ENCODE results near the gene CD74. TPM values are rescaled to one million over a fixed set of nuclear protein-coding genes. Genes with fewer than 3 reads are reported as not detected.

Gene CD74
- total and polyA plus RNA-seq, 10 of the 15 experiments (the other 5 are each of a cell fraction or from before 2014, with no cell fraction given) = 1,387 to 11,063 (median 3,922) TPM

DNA sequence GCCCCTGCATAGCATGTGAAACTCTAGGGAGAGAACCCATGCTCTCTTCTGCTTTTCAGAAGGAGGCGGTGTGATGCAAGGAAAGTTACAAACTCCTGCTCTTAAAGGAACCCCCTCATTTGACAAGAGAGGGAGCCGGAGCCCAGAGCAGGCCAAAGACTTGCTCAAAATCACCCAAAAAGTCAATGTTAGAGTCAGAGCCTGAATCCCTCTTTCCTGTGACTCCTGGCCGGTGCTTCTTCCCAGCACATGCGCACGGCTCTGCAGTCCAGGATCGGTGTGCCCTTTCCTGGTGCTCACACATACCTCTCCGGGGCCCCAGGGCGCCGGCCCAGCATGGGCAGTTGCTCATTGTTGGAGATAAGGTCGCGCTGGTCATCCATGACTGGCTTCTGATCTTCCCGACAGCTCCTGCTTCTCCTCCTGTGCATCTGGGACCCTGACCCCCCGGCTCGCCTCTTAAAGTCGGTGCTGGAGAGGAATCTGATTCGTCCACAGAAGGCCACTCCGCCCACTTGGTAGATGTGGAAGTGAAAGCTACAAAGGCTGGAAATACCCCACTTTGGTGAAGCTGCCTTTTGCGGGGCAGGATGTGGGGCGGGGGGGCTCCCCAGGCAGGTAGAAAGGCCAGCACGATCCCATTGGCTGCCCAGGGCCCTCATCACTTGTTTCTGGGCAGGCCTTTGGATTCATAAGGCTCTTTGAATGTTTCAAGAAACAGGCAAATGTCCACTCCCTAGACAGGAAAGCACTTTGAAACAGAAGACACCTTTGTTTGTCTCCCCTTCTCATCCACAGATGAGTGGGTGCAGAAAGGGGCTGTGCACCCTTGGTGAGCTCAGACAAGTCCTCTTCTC is at the start of gene CD74 (continued):
- TF ChIP-seq, protein P1, sequence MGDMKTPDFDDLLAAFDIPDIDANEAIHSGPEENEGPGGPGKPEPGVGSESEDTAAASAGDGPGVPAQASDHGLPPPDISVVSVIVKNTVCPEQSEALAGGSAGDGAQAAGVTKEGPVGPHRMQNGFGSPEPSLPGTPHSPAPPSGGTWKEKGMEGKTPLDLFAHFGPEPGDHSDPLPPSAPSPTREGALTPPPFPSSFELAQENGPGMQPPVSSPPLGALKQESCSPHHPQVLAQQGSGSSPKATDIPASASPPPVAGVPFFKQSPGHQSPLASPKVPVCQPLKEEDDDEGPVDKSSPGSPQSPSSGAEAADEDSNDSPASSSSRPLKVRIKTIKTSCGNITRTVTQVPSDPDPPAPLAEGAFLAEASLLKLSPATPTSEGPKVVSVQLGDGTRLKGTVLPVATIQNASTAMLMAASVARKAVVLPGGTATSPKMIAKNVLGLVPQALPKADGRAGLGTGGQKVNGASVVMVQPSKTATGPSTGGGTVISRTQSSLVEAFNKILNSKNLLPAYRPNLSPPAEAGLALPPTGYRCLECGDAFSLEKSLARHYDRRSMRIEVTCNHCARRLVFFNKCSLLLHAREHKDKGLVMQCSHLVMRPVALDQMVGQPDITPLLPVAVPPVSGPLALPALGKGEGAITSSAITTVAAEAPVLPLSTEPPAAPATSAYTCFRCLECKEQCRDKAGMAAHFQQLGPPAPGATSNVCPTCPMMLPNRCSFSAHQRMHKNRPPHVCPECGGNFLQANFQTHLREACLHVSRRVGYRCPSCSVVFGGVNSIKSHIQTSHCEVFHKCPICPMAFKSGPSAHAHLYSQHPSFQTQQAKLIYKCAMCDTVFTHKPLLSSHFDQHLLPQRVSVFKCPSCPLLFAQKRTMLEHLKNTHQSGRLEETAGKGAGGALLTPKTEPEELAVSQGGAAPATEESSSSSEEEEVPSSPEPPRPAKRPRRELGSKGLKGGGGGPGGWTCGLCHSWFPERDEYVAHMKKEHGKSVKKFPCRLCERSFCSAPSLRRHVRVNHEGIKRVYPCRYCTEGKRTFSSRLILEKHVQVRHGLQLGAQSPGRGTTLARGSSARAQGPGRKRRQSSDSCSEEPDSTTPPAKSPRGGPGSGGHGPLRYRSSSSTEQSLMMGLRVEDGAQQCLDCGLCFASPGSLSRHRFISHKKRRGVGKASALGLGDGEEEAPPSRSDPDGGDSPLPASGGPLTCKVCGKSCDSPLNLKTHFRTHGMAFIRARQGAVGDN (IDR thresholded peaks at IDR 0.05) = peak; percentile 97
- peak; percentile 80 for TF ChIP-seq ATF7 (IDR thresholded peaks at IDR 0.05; ENCODE audit: low read depth)
- TF ChIP-seq NR2C1 (IDR thresholded peaks at IDR 0.05) = peak; percentile 20; the same call in 1 of the 2 replicates
- TF ChIP-seq ZNF592 (IDR thresholded peaks at IDR 0.05) = no peak
- TF ChIP-seq, protein P2, sequence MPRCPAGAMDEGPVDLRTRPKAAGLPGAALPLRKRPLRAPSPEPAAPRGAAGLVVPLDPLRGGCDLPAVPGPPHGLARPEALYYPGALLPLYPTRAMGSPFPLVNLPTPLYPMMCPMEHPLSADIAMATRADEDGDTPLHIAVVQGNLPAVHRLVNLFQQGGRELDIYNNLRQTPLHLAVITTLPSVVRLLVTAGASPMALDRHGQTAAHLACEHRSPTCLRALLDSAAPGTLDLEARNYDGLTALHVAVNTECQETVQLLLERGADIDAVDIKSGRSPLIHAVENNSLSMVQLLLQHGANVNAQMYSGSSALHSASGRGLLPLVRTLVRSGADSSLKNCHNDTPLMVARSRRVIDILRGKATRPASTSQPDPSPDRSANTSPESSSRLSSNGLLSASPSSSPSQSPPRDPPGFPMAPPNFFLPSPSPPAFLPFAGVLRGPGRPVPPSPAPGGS (IDR thresholded peaks at IDR 0.05; ENCODE audit: borderline replicate concordance, insufficient read depth, low read depth, low read length, poor library complexity, severe bottlenecking) = peak; percentile 80
- no peak for TF ChIP-seq PRDM15 (CRISPR knock-in tag; IDR thresholded peaks at IDR 0.05)
- peak; percentile 77 for TF ChIP-seq BCL11A (IDR thresholded peaks at IDR 0.05; ENCODE audit: low read depth, low read length)
- peak; percentile 59 for TF ChIP-seq EED (IDR thresholded peaks at IDR 0.05; ENCODE audit: low read depth)
- peak; percentile 79; the same call in 1 of the 2 replicates for TF ChIP-seq RB1 (IDR thresholded peaks at IDR 0.05; ENCODE audit: borderline replicate concordance)
- TF ChIP-seq, protein P3, sequence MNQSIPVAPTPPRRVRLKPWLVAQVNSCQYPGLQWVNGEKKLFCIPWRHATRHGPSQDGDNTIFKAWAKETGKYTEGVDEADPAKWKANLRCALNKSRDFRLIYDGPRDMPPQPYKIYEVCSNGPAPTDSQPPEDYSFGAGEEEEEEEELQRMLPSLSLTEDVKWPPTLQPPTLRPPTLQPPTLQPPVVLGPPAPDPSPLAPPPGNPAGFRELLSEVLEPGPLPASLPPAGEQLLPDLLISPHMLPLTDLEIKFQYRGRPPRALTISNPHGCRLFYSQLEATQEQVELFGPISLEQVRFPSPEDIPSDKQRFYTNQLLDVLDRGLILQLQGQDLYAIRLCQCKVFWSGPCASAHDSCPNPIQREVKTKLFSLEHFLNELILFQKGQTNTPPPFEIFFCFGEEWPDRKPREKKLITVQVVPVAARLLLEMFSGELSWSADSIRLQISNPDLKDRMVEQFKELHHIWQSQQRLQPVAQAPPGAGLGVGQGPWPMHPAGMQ (IDR thresholded peaks at IDR 0.05; ENCODE audit: borderline replicate concordance) = no peak
- TF ChIP-seq SMAD5 (IDR thresholded peaks at IDR 0.05; ENCODE audit: low read depth) = peak; percentile 100
- TF ChIP-seq CEBPB (IDR thresholded peaks at IDR 0.05; ENCODE audit: borderline replicate concordance in 1 of 2, low read depth in 2 of 2, low read length in 2 of 2) = peak in 1 of 2 experiments; percentile 95; a peak in 1 of 4 replicates
- TF ChIP-seq MTA2 (IDR thresholded peaks at IDR 0.05; ENCODE audit: low read depth) = 0 out of 2 replicates have a peak, but pooled peaks have one; percentile 56

All from GM12878 (cell line).